NB4 (cell line): ENCODE results near the gene ALCAM.

Source experiments
- DNase-seq: peaks from one replicate; pipeline ENCODE4 v3.0.0; 2010; ENCODE audit warnings: low read depth
- H3K4me3 ChIP-seq: one replicate; pipeline ENCODE4 v1.5.1; 2011; ENCODE audit warnings: mild to moderate bottlenecking, low read depth, low read length, moderate library complexity
- CTCF ChIP-seq: IDR thresholded peaks from one replicate; pipeline ENCODE4 v1.5.1; 2012; ENCODE audit warnings: low read depth, low read length
- MAX ChIP-seq: IDR thresholded peaks from 2 replicates; pipeline ENCODE4 v1.6.1; 2011; ENCODE audit warnings: low read depth, low read length
- MYC ChIP-seq: IDR thresholded peaks from 2 replicates; pipeline ENCODE4 v1.6.1; 2011; ENCODE audit warnings: low read depth, low read length
- POLR2A ChIP-seq: IDR thresholded peaks from 2 replicates; pipeline ENCODE4 v1.6.1; 2011; ENCODE audit warnings: mild to moderate bottlenecking; ENCODE audit not compliant: insufficient read length; ENCODE audit errors: extremely low read depth

ALCAM gene

GRCh38 chr3:105463620-105464019, 96.9 kb downstream of the ALCAM start:
- TF ChIP-seq MAX (no peak), MYC (no peak), POLR2A (no peak), CTCF (no peak)
- H3K4me3 ChIP-seq, result no peak overlapping the region
- DNase-seq, result no peak

DNA sequence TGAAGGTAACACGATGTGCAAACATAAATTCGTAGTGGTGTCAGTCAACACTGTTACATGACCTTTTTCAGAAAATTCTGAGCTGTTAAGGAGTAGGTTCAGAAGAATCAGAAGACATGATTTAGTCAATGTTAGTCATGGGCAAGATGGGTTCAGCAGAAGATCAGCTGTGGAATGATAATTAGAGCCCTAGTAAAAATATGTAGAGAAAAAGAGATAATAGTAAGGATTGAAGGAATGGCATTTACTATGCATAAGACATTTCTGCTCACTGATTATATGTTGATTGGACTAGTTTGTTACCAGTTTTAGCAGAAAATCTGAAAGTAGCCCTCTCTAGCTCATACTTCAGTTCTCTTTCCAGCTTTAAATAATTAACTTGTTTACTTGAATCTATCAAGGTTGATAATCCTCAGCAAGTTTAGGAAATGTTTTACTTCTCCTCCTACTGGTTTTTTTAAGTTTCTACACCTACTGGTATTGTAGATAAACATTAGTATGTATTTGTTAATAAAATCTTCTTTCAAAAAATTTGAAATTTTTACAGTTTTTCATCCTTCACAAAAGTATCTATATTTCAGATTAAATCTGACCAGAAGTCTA, 98.6 kb downstream of the ALCAM start:
- no peak for TF ChIP-seq POLR2A
- TF ChIP-seq MAX, result no peak
- no peak for TF ChIP-seq CTCF
- TF ChIP-seq MYC, result no peak
- no peak for DNase-seq
- H3K4me3 ChIP-seq, result no peak overlapping the region

GRCh38 chr3:105466072-105466471, 99.4 kb downstream of the ALCAM start:
- H3K4me3 ChIP-seq, result no peak overlapping the region
- DNase-seq, result no peak
- TF ChIP-seq CTCF (no peak), MAX (no peak), POLR2A (no peak), MYC (no peak)

- TF ChIP-seq MAX (no peak), POLR2A (no peak), CTCF (no peak), MYC (no peak)
- H3K4me3 ChIP-seq, result no peak overlapping the region
- DNase-seq, result no peak
These were observed 100.0 kb downstream of the ALCAM start for GRCh38 chr3:105466495-105467404.

GRCh38 chr3:105470851-105471250, 104.1 kb downstream of the ALCAM start:
- no peak for TF ChIP-seq MYC
- TF ChIP-seq POLR2A, result no peak
- no peak for TF ChIP-seq CTCF
- TF ChIP-seq MAX, result no peak
- H3K4me3 ChIP-seq, result no peak overlapping the region
- DNase-seq, result no peak
